SK-N-MC (cell line): Measurements from ENCODE around the gene MAPK8.

ENCODE experiments used
- EZH2 ChIP-seq: fragments of 200-600 bp; sonication (generic); IDR thresholded peaks from one replicate; pipeline ENCODE4 v1.6.1; 2017; ENCODE audit warnings: antibody characterized with exemption
- FOXP2 ChIP-seq: optimal IDR thresholded peaks from 2 replicates; pipeline ENCODE3; 2011; ENCODE audit warnings: mild to moderate bottlenecking, moderate library complexity; ENCODE audit not compliant: insufficient read depth; ENCODE audit errors: extremely low read length, control extremely low read depth
- POLR2AphosphoS5 ChIP-seq: IDR thresholded peaks from 2 replicates; pipeline ENCODE4 v1.6.1; 2012; ENCODE audit warnings: mild to moderate bottlenecking, low read depth, low read length, borderline replicate concordance

- TF ChIP-seq POLR2AphosphoS5 (no peak), EZH2 (no peak), FOXP2 (no peak)
These were observed 143.8 kb downstream of the MAPK8 start for GRCh38 chr10:48450233-48450740.
